GM11168 (cell line): Measurements from ENCODE around the gene SFRP2.

Experiments
- in situ Hi-C: fragments of 300-500 bp; cut with MboI; formaldehyde crosslinking; loops from one replicate; pipeline ENCODE4 v1.12.0; 2022; ENCODE audit warnings: low sequenced_read_pairs; ENCODE audit not compliant: unreplicated experiment

The SFRP2 gene

GRCh38 chr4:153798901-153799693 is 10.2 kb upstream of the SFRP2 start:
- in situ Hi-C loops = loop anchor here (25.0 kb wide), 1 partner anchor 238 kb away; no protein-coding TSS in a partner anchor

GRCh38 chr4:153798420-153798819 is 9.5 kb upstream of the SFRP2 start:
- in situ Hi-C loops = loop anchor here (25.0 kb wide), 1 partner anchor 239 kb away; no protein-coding TSS in a partner anchor

GRCh38 chr4:153794006-153794405 is 5.1 kb upstream of the SFRP2 start:
- in situ Hi-C loops = loop anchor here (25.0 kb wide), 1 partner anchor 243 kb away; no protein-coding TSS in a partner anchor

- in situ Hi-C loops = loop anchor here (25.0 kb wide), 1 partner anchor 245 kb away; no protein-coding TSS in a partner anchor
Measured at GRCh38 chr4:153792618-153793247, 3.9 kb upstream of the SFRP2 start.

- in situ Hi-C loops = loop anchor here (25.0 kb wide), 1 partner anchor 245 kb away; no protein-coding TSS in a partner anchor
Measured at GRCh38 chr4:153791746-153792617, 3.1 kb upstream of the SFRP2 start.

GRCh38 chr4:153790962-153791551 is 2.2 kb upstream of the SFRP2 start:
- in situ Hi-C loops = loop anchor here (25.0 kb wide), 1 partner anchor 246 kb away; no protein-coding TSS in a partner anchor

GRCh38 chr4:153790500-153790865 is 1.6 kb upstream of the SFRP2 start:
- in situ Hi-C loops = loop anchor here (25.0 kb wide), 1 partner anchor 247 kb away; no protein-coding TSS in a partner anchor

- in situ Hi-C loops = loop anchor here (25.0 kb wide), 1 partner anchor 247 kb away; no protein-coding TSS in a partner anchor
Measured at GRCh38 chr4:153789741-153790499, 1.0 kb upstream of the SFRP2 start.

- in situ Hi-C loops = loop anchor here (25.0 kb wide), 1 partner anchor 249 kb away; no protein-coding TSS in a partner anchor
Measured at GRCh38 chr4:153788051-153788412, 851 bp downstream of the SFRP2 start.

GRCh38 chr4:153787575-153787974 is 1.3 kb downstream of the SFRP2 start:
- in situ Hi-C loops = loop anchor here (25.0 kb wide), 1 partner anchor 250 kb away; no protein-coding TSS in a partner anchor

GRCh38 chr4:153787061-153787560 is 1.8 kb downstream of the SFRP2 start:
- in situ Hi-C loops = loop anchor here (25.0 kb wide), 1 partner anchor 250 kb away; no protein-coding TSS in a partner anchor

GRCh38 chr4:153785910-153786721 is 2.8 kb downstream of the SFRP2 start:
- in situ Hi-C loops = loop anchor here (25.0 kb wide), 1 partner anchor 251 kb away; no protein-coding TSS in a partner anchor

GRCh38 chr4:153784166-153784699 is 4.7 kb downstream of the SFRP2 start:
- in situ Hi-C loops = loop anchor here (25.0 kb wide), 1 partner anchor 253 kb away; no protein-coding TSS in a partner anchor

GRCh38 chr4:153782581-153782980 is 6.3 kb downstream of the SFRP2 start:
- in situ Hi-C loops = loop anchor here (25.0 kb wide), 1 partner anchor 255 kb away; no protein-coding TSS in a partner anchor

- in situ Hi-C loops = loop anchor here (25.0 kb wide), 1 partner anchor 255 kb away; no protein-coding TSS in a partner anchor
Measured at GRCh38 chr4:153781717-153782416, 7.0 kb downstream of the SFRP2 start.

GRCh38 chr4:153781280-153781679 is 7.6 kb downstream of the SFRP2 start:
- in situ Hi-C loops = loop anchor here (25.0 kb wide), 1 partner anchor 256 kb away; no protein-coding TSS in a partner anchor

- in situ Hi-C loops = loop anchor here (25.0 kb wide), 1 partner anchor 256 kb away; no protein-coding TSS in a partner anchor
Measured at GRCh38 chr4:153780876-153781275, 8.0 kb downstream of the SFRP2 start.
